RWPE2 (cell line): ENCODE data around the gene UBE2E1.

Experiments
- ATAC-seq: fragments of 200-7000 bp; cut with Tn5 transposase; 3 replicates; pipeline ENCODE4 v1.9.1; 2021; ENCODE audit warnings: low read depth
- DNase-seq: peaks from one replicate; pipeline ENCODE4 v3.0.0-alpha.2; 2020; ENCODE audit warnings: low spot score
- H3K27ac ChIP-seq: fragments of 450-650 bp; 2 replicates; pipeline ENCODE4 v1.5.1; 2017; ENCODE audit warnings: mild to moderate bottlenecking; ENCODE audit not compliant: poor library complexity, severe bottlenecking
- H3K27me3 ChIP-seq: fragments of 250-450 bp; sonication (Bioruptor Pico); 2 replicates; pipeline ENCODE4 v1.5.1; 2021; ENCODE audit warnings: mild to moderate bottlenecking, moderate library complexity; ENCODE audit not compliant: insufficient read depth, poor library complexity, severe bottlenecking
- H3K36me3 ChIP-seq: fragments of 250-450 bp; sonication (Bioruptor Pico); 2 replicates; pipeline ENCODE4 v1.5.1; 2020; ENCODE audit warnings: low read depth, mild to moderate bottlenecking, moderate library complexity
- H3K4me1 ChIP-seq: fragments of 250-450 bp; sonication (Bioruptor Pico); 2 replicates; pipeline ENCODE4 v1.5.1; 2021; ENCODE audit warnings: mild to moderate bottlenecking, moderate library complexity; ENCODE audit not compliant: insufficient read depth, poor library complexity, severe bottlenecking
- H3K4me3 ChIP-seq: fragments of 250-450 bp; sonication (Bioruptor Pico); 2 replicates; pipeline ENCODE4 v1.5.1; 2021; ENCODE audit warnings: mild to moderate bottlenecking, moderate library complexity; ENCODE audit not compliant: severe bottlenecking
- H3K9me3 ChIP-seq: fragments of 250-450 bp; sonication (Bioruptor Pico); 2 replicates; pipeline ENCODE4 v1.5.1; 2021; ENCODE audit warnings: mild to moderate bottlenecking, moderate library complexity; ENCODE audit not compliant: severe bottlenecking
- CTCF ChIP-seq: fragments of 450-650 bp; IDR thresholded peaks from one replicate; pipeline ENCODE4 v1.5.1; 2017; ENCODE audit warnings: mild to moderate bottlenecking, moderate library complexity; ENCODE audit not compliant: poor library complexity, severe bottlenecking

Gene UBE2E1

DNA sequence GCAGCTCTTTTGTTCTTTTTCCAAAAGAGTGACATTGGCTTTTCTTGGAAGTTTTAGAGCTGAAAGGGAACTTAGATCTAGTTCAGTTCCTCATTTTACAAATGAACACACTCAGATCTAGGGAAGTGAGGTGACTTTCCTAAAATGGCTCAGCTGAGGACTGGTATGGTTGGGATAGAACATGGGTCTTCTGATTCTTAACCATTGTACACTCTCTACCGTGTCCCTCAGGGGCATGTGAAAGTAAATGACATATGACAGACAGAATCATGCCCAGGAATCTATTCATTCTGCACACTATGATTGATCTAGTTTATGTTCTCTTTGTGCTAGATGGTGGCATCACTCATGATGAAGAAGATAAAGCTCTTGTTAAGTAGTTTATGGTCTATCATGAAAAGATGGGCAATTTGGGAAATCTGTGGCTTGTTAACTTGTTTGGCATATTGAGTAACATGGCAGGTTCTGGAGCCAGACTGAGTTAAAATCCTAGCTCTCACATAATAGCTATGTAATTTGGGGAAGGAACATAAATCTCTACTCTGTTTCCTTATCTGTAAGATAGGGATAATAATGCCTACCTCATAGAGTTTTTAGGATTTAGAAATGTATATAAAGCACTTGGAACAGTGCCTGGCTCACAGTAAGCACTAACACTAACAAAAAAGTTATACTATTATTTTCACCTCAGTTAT, 30.9 kb downstream of the UBE2E1 start:
- Histone ChIP-seq H3K9me3 (peaks cover 2% of the 10 kb centered on the region), H3K4me1 (no peaks in the 10 kb centered on the region), H3K27ac (no peak overlapping the region), H3K27me3 (no peaks in the 10 kb centered on the region), H3K4me3 (no peak overlapping the region), H3K36me3 (no peaks in the 10 kb centered on the region)
- TF ChIP-seq CTCF = no peak
- ATAC-seq (no peak), DNase-seq (no peak)

GRCh38 chr3:23837286-23837685, 31.5 kb downstream of the UBE2E1 start:
- H3K27me3 ChIP-seq = no peaks in the 10 kb centered on the region
- H3K9me3 ChIP-seq = peaks cover 2% of the 10 kb centered on the region
- no peaks in the 10 kb centered on the region for H3K36me3 ChIP-seq
- no peak overlapping the region for H3K4me3 ChIP-seq
- H3K27ac ChIP-seq = no peak overlapping the region
- ATAC-seq = no peak
- no peak for DNase-seq
- H3K4me1 ChIP-seq = no peaks in the 10 kb centered on the region
- no peak for TF ChIP-seq CTCF

- no peak overlapping the region for H3K27ac ChIP-seq
- H3K9me3 ChIP-seq = no peaks in the 10 kb centered on the region
- H3K36me3 ChIP-seq = no peaks in the 10 kb centered on the region
- H3K27me3 ChIP-seq = no peaks in the 10 kb centered on the region
- DNase-seq (no peak), ATAC-seq (no peak)
- H3K4me1 ChIP-seq = no peaks in the 10 kb centered on the region
- no peak overlapping the region for H3K4me3 ChIP-seq
- no peak for TF ChIP-seq CTCF
These were observed 31.9 kb downstream of the UBE2E1 start for GRCh38 chr3:23837691-23838090.

DNA sequence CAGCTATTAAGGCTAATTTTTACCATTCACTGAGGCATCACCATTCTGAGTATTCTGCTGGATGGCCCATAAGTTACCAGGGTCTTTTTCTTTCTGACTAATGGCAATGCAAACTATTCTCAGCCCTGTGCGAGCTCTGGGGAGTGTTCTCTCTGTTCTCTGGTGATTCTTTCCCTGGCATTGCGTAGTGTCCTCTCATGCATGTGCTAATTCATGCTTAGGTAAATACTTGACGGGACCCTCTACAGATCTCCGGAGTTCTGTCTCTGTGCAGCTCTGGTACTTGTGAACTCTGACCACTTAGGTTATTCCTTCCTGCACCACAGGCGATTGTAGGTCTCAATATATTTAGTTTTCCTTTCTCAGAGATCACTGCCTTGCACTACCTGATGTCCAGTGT, 34.8 kb downstream of the UBE2E1 start:
- no peaks in the 10 kb centered on the region for H3K27me3 ChIP-seq
- no peaks in the 10 kb centered on the region for H3K9me3 ChIP-seq
- no peak for TF ChIP-seq CTCF
- no peak overlapping the region for H3K27ac ChIP-seq
- no peaks in the 10 kb centered on the region for H3K4me1 ChIP-seq
- no peaks in the 10 kb centered on the region for H3K36me3 ChIP-seq
- DNase-seq (no peak), ATAC-seq (no peak)
- no peak overlapping the region for H3K4me3 ChIP-seq

DNA sequence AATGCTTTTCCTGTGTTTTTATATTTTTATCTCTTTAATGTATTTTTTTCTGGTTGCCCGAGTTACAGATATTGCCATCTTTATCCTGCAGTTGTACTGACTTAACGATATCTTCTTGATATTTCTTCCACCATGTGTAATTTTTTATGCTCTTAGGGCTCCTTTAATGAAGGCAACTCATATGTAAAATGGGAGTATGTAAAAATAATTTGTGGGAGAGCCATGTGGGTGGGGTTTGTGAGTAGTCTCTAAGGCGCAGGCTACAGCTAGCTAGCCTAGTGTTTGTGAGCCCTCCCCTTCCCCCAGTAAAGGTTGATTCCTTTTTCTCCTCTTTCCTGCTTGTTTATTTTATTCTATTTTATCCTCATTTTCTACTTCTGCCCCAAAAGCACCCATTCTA, 38.1 kb downstream of the UBE2E1 start:
- no peaks in the 10 kb centered on the region for H3K9me3 ChIP-seq
- no peaks in the 10 kb centered on the region for H3K36me3 ChIP-seq
- H3K4me3 ChIP-seq = no peak overlapping the region
- TF ChIP-seq CTCF = no peak
- H3K27me3 ChIP-seq = no peaks in the 10 kb centered on the region
- DNase-seq = no peak
- no peak overlapping the region for H3K27ac ChIP-seq
- no peaks in the 10 kb centered on the region for H3K4me1 ChIP-seq
- ATAC-seq = no peak
